Hepatocyte (in vitro differentiated cells): Measurements from ENCODE around the gene SHISA6. TPM values are rescaled to one million over a fixed set of nuclear protein-coding genes. Genes with fewer than 3 reads are reported as not detected.

Experiments
- DNase-seq: peaks from one replicate; pipeline ENCODE4 v3.0.0-alpha.2; 2016; ENCODE audit warnings: low spot score
- H2AFZ ChIP-seq: fragments of 200-600 bp; sonication (generic); 2 replicates; pipeline ENCODE4 v1.6.0; 2016; ENCODE audit warnings: antibody characterized with exemption, mild to moderate bottlenecking
- H3K27ac ChIP-seq: fragments of 200-600 bp; sonication (generic); 2 replicates; pipeline ENCODE4 v1.5.1; 2016; ENCODE audit warnings: mild to moderate bottlenecking
- H3K27me3 ChIP-seq: fragments of 200-600 bp; sonication (generic); 2 replicates; pipeline ENCODE4 v1.6.1; 2016
- H3K36me3 ChIP-seq: fragments of 200-600 bp; sonication (generic); replicated peaks from 2 replicates; pipeline ENCODE4 v1.5.1; 2016; ENCODE audit warnings: low read depth; ENCODE audit not compliant: insufficient read depth
- H3K4me1 ChIP-seq: fragments of 200-600 bp; sonication (generic); 2 replicates; pipeline ENCODE4 v1.5.1; 2016; ENCODE audit warnings: mild to moderate bottlenecking, moderate library complexity; ENCODE audit not compliant: insufficient read depth
- H3K4me2 ChIP-seq: fragments of 200-600 bp; sonication (generic); 2 replicates; pipeline ENCODE4 v1.6.0; 2016
- H3K4me3 ChIP-seq: fragments of 200-600 bp; sonication (generic); 2 replicates; pipeline ENCODE4 v1.5.1; 2016; ENCODE audit warnings: mild to moderate bottlenecking
- H3K79me2 ChIP-seq: fragments of 200-600 bp; sonication (generic); 2 replicates; pipeline ENCODE4 v1.6.0; 2017; ENCODE audit warnings: mild to moderate bottlenecking
- H3K9me2 ChIP-seq: fragments of 200-600 bp; sonication (generic); replicated peaks from 2 replicates; pipeline ENCODE4 v1.6.0; 2017; ENCODE audit warnings: mild to moderate bottlenecking; ENCODE audit not compliant: insufficient read depth
- H3K9me3 ChIP-seq: fragments of 200-600 bp; sonication (generic); 2 replicates; pipeline ENCODE4 v1.5.1; 2016; ENCODE audit warnings: low read depth, mild to moderate bottlenecking
- H4K20me1 ChIP-seq: fragments of 200-600 bp; sonication (generic); 2 replicates; pipeline ENCODE4 v1.6.0; 2016; ENCODE audit warnings: mild to moderate bottlenecking; ENCODE audit not compliant: insufficient read depth, poor library complexity, severe bottlenecking
- CTCF ChIP-seq: fragments of 200-600 bp; sonication (generic); IDR thresholded peaks from 2 replicates; pipeline ENCODE4 v1.5.1; 2016; ENCODE audit warnings: antibody characterized with exemption, mild to moderate bottlenecking; ENCODE audit not compliant: poor library complexity
- EZH2 ChIP-seq: fragments of 200-600 bp; sonication (generic); IDR thresholded peaks from 2 replicates; pipeline ENCODE4 v1.6.1; 2016; ENCODE audit warnings: antibody characterized with exemption, mild to moderate bottlenecking, borderline replicate concordance
- EZH2phosphoT487 ChIP-seq: fragments of 200-600 bp; sonication (generic); IDR thresholded peaks from one replicate; pipeline ENCODE4 v1.6.1; 2018; ENCODE audit warnings: antibody characterized with exemption, mild to moderate bottlenecking, low read depth, moderate library complexity; ENCODE audit not compliant: unreplicated experiment, severe bottlenecking
- WGBS: methylation state at CpG from one replicate; pipeline ENCODE4 v1.1.6; 2016; ENCODE audit warnings: low lambda C conversion rate; ENCODE audit errors: missing lambda C conversion rate; 5-methylcytosine and 5-hydroxymethylcytosine counted together
- polyA plus RNA-seq: library from polyadenylated mRNA; unstranded; fragments of >200 nt; fragmentation: Nextera tagmentation; extraction: Ambion mirVana; gene quantifications from 2 replicates; pipeline ENCODE4 v1.2.1, GENCODE V29; 2016
- total RNA-seq: library from RNA; depleted of rRNA; stranded (reverse); fragments of >200 nt; gene quantifications from 2 replicates; pipeline ENCODE4 v1.2.3, GENCODE V29; 2014

The SHISA6 gene
- total and polyA plus RNA-seq, 2 experiments from 2014 or later: 0.21 to 0.80 TPM

GRCh38 chr17:11601661-11602060 is 360.6 kb downstream of the SHISA6 start:
- no peaks in the 10 kb centered on the region for H3K9me2 ChIP-seq
- no peak overlapping the region for H3K4me3 ChIP-seq
- H4K20me1 ChIP-seq: no peaks in the 10 kb centered on the region
- H3K4me1 ChIP-seq: no peaks in the 10 kb centered on the region
- no peaks in the 10 kb centered on the region for H3K36me3 ChIP-seq
- no peak overlapping the region for H3K4me2 ChIP-seq
- H3K79me2 ChIP-seq: no peaks in the 10 kb centered on the region
- no peak for DNase-seq
- no peak overlapping the region for H2AFZ ChIP-seq
- H3K27me3 ChIP-seq: peaks cover 3% of the 10 kb centered on the region
- no peak overlapping the region for H3K27ac ChIP-seq
- 85% methylated on average over 5 of the region's 5 CpGs for WGBS
- TF ChIP-seq EZH2phosphoT487 (no peak), CTCF (no peak), EZH2 (no peak)
- H3K9me3 ChIP-seq: no peaks in the 10 kb centered on the region

DNA sequence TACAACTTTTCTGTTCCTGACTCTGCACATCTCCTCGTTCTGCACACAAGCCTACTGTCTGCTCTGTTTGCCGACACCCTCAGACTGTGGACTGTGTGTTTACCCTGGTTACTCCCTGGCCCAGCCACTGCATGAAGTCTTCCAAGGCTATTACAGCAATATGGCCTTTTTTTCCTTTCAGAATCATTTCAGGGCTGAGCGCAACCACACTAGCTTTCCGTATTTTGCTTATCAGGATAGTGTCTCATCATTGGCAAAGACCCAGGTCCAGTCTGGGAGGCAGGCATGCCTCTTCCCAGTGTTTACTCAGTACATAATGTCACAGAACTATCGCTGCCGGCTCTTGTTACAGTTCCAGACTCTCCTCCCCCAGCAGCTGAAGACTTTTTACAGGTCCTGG is 367.4 kb downstream of the SHISA6 start:
- no peaks in the 10 kb centered on the region for H3K9me2 ChIP-seq
- WGBS: 9% methylated on average over 6 of the region's 6 CpGs
- peak overlapping the region; percentile 51 for H3K27ac ChIP-seq
- peaks cover 17% of the 10 kb centered on the region for H3K4me1 ChIP-seq
- no peak for TF ChIP-seq EZH2
- no peak for TF ChIP-seq EZH2phosphoT487
- no peak for TF ChIP-seq CTCF
- H3K27me3 ChIP-seq: no peaks in the 10 kb centered on the region
- no peaks in the 10 kb centered on the region for H3K9me3 ChIP-seq
- no peaks in the 10 kb centered on the region for H3K36me3 ChIP-seq
- no peaks in the 10 kb centered on the region for H4K20me1 ChIP-seq
- peak; percentile 90 for DNase-seq
- no peaks in the 10 kb centered on the region for H3K79me2 ChIP-seq
- peak overlapping the region; percentile 9 for H2AFZ ChIP-seq
- peak overlapping the region; percentile 35 for H3K4me2 ChIP-seq
- H3K4me3 ChIP-seq: no peak overlapping the region

DNA sequence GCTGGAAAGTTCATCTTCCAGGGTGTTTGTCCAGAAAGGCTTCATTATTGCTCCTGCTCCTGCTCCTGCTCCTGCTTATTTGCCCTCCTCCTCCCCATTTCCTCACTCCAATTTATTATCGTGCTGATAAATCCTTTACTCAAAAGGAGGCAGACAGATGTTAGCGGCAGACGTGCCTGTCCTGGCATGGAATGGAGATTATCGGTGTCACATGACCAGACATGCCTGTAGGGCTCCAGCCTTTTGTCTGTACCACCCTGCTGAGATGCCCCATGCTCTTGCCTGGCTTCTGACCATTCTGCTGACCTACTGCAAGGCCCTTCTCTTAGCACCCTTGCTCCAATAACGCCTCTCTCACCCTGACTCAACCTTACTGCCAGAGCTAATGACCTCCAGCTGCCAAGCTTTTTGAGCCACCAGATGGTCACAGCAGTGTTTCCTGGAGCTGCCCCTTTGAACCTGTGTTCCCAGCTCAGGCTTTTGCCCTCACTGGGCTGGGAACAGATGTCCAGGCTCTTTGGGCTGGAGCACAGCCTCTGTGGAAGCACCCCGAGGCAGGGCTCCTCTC is 370.1 kb downstream of the SHISA6 start:
- H2AFZ ChIP-seq: no peak overlapping the region
- H3K9me2 ChIP-seq: no peaks in the 10 kb centered on the region
- H3K27ac ChIP-seq: no peak overlapping the region
- no peak for TF ChIP-seq CTCF
- no peak for TF ChIP-seq EZH2
- DNase-seq: no peak
- no peak overlapping the region for H3K4me3 ChIP-seq
- no peaks in the 10 kb centered on the region for H3K27me3 ChIP-seq
- no peak overlapping the region for H3K4me2 ChIP-seq
- 70% methylated on average over 6 of the region's 6 CpGs for WGBS
- H3K36me3 ChIP-seq: no peaks in the 10 kb centered on the region
- no peaks in the 10 kb centered on the region for H3K9me3 ChIP-seq
- H4K20me1 ChIP-seq: no peaks in the 10 kb centered on the region
- peaks cover 17% of the 10 kb centered on the region for H3K4me1 ChIP-seq
- no peaks in the 10 kb centered on the region for H3K79me2 ChIP-seq

GRCh38 chr17:11612956-11613355 is 371.9 kb downstream of the SHISA6 start:
- Histone ChIP-seq H2AFZ (no peak overlapping the region), H3K9me3 (no peaks in the 10 kb centered on the region), H4K20me1 (no peaks in the 10 kb centered on the region), H3K79me2 (no peaks in the 10 kb centered on the region), H3K27ac (no peak overlapping the region), H3K4me3 (no peak overlapping the region), H3K27me3 (no peaks in the 10 kb centered on the region), H3K4me1 (peaks cover 13% of the 10 kb centered on the region), H3K9me2 (no peaks in the 10 kb centered on the region), H3K4me2 (no peak overlapping the region), H3K36me3 (no peaks in the 10 kb centered on the region)
- DNase-seq: no peak
- no peak for TF ChIP-seq CTCF
- no peak for TF ChIP-seq EZH2
- no peak for TF ChIP-seq EZH2phosphoT487
- WGBS: 77% methylated on average over 2 of the region's 2 CpGs
